ENCODE results near the gene ENOSF1. TPM values are rescaled to one million over a fixed set of nuclear protein-coding genes. Genes with fewer than 3 reads are reported as not detected.
A peak's percentile ranks its signal among the peaks of the same experiment; 100 is the strongest.

ENOSF1 gene
- total RNA-seq, 1 donor from 2014 or later, result 24.4 TPM

DNA sequence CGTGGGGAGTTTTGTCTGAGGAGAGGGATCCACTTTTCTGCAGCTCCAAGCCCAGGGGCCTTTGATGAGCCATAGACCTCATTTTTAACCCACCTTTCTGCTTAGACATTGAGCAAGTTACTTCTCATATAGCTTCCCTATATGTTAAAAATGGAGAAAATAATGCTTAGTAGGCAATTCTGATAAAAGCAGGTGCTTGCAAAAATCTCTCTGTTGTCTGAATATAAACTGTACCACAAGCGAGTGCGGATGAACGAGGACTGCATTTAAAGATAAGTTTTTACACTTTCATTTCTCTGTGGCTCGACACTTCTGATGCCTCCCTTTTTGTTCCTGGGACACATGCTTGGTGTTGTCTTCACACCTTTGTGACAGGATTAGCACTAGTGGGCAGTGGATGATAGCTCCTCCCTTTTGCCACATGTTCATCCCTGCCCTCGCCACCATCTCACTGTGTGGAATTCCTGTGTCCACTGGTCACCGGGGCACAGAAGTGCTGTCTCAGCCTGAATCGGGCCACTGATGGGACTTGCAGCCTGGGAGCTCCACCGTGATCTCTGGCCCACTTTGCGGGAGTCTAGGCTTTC is 53.4 kb downstream of the ENOSF1 start:
- no peak for DNase-seq
- Histone ChIP-seq H3K27me3 (ENCODE audit: low read depth) (peaks cover 39% of the 10 kb centered on the region), H3K36me3 (no peaks in the 10 kb centered on the region), H3K4me1 (peaks cover 20% of the 10 kb centered on the region), H3K27ac (replicated peaks) (no peak overlapping the region), H3K4me3 (peak overlapping the region; percentile 73), H3K9me3 (replicated peaks) (no peaks in the 10 kb centered on the region)
- TF ChIP-seq, protein P1, sequence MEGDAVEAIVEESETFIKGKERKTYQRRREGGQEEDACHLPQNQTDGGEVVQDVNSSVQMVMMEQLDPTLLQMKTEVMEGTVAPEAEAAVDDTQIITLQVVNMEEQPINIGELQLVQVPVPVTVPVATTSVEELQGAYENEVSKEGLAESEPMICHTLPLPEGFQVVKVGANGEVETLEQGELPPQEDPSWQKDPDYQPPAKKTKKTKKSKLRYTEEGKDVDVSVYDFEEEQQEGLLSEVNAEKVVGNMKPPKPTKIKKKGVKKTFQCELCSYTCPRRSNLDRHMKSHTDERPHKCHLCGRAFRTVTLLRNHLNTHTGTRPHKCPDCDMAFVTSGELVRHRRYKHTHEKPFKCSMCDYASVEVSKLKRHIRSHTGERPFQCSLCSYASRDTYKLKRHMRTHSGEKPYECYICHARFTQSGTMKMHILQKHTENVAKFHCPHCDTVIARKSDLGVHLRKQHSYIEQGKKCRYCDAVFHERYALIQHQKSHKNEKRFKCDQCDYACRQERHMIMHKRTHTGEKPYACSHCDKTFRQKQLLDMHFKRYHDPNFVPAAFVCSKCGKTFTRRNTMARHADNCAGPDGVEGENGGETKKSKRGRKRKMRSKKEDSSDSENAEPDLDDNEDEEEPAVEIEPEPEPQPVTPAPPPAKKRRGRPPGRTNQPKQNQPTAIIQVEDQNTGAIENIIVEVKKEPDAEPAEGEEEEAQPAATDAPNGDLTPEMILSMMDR (IDR thresholded peaks at IDR 0.05; ENCODE audit: borderline replicate concordance), result no peak
- intact Hi-C loops (cut with micrococcal nuclease), result no loop called here

DNA sequence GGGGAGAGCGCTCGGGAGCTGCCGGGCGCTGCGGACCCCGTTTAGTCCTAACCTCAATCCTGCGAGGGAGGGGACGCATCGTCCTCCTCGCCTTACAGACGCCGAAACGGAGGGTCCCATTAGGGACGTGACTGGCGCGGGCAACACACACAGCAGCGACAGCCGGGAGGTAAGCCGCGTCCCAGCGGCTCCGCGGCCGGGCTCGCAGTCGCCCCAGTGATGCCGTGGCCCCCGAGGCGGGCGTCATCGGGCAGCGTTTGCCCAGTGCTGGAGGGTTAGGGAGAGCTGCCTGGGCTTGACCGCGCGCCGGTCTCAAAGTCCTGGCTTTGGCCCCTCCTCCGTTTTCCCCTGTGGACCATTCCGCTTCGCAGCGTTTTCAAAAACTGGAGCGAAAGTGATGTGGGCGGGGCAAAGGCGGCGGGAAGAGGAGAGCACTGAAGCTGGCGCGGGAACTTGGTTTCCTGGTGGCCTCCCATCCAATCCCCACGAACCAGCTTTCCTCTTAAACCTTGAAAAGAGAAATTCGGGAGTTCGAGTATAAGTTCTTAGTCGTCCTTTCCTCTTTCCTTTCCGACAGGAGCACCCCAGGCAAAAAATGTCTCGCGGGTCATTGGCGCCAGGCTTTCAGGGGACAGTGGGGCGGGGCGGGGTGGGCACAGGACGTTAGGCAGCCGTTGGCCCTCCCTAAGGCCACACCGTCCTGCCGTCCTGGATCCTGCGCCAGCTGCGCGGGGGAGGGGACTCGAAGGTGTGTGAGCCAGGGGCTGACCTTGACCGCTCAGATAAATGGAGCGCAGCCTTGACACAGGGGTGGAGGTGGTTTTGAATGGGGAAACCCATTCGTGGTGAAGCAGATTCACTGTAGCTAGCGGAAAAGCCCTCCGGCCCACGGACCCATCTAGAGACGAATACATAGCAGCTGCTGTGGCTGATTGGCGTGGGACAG is 54.2 kb downstream of the ENOSF1 start:
- Histone ChIP-seq H3K4me3 (peak overlapping the region; percentile 73), H3K27ac (replicated peaks) (peak overlapping the region; percentile 66), H3K9me3 (replicated peaks) (no peaks in the 10 kb centered on the region), H3K4me1 (peaks cover 20% of the 10 kb centered on the region), H3K27me3 (ENCODE audit: low read depth) (peaks cover 46% of the 10 kb centered on the region), H3K36me3 (no peaks in the 10 kb centered on the region)
- intact Hi-C loops (cut with micrococcal nuclease), result no loop called here
- TF ChIP-seq, protein P1 (IDR thresholded peaks at IDR 0.05; ENCODE audit: borderline replicate concordance), result no peak
- peak; percentile 82 for DNase-seq

DNA sequence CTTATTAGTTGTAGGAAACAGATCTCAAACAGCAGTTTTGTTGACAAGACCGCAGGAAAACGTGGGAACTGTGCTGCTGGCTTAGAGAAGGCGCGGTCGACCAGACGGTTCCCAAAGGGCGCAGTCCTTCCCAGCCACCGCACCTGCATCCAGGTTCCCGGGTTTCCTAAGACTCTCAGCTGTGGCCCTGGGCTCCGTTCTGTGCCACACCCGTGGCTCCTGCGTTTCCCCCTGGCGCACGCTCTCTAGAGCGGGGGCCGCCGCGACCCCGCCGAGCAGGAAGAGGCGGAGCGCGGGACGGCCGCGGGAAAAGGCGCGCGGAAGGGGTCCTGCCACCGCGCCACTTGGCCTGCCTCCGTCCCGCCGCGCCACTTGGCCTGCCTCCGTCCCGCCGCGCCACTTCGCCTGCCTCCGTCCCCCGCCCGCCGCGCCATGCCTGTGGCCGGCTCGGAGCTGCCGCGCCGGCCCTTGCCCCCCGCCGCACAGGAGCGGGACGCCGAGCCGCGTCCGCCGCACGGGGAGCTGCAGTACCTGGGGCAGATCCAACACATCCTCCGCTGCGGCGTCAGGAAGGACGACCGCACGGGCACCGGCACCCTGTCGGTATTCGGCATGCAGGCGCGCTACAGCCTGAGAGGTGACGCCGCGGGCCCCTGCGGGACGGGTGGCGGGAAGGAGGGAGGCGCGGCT is 55.0 kb downstream of the ENOSF1 start, which contains the start of gene TYMS:
TYMS (plus strand) TSS at position 343 of the 690 bp plus-strand sequence; CDS start at position 433, 90 bp downstream.
- intact Hi-C loops (cut with micrococcal nuclease), result no loop called here
- Histone ChIP-seq H3K27me3 (ENCODE audit: low read depth) (peaks cover 46% of the 10 kb centered on the region), H3K4me1 (peaks cover 20% of the 10 kb centered on the region), H3K9me3 (replicated peaks) (no peaks in the 10 kb centered on the region), H3K4me3 (peak within 1 kb of the TSS; percentile 73), H3K36me3 (no peaks in the 10 kb centered on the region), H3K27ac (replicated peaks) (peak within 1 kb of the TSS; percentile 66)
- peak; percentile 21 for DNase-seq
- TF ChIP-seq, protein P1 (IDR thresholded peaks at IDR 0.05; ENCODE audit: borderline replicate concordance), result peak; percentile 33

DNA sequence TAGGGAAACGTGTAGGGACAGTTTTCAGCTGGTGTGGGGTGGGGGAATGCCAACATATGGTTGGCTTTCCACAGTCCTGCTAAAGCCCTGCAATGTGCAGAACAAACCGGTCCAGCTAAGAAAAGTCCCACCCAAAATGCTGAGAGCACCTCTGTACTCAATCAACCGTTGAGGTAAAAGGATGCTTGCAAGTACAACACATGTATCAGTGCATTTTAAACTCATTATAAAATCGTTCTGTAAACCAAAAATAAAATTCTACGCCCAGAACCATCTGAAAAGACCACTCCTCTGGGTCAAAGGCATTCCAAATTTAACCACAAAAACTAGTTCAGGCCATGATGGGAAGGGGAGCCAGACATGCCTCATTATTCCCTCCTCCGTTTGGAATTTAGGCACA is 57.0 kb downstream of the ENOSF1 start:
- Histone ChIP-seq H3K36me3 (no peaks in the 10 kb centered on the region), H3K27ac (replicated peaks) (no peak overlapping the region), H3K4me3 (no peak overlapping the region), H3K27me3 (ENCODE audit: low read depth) (peaks cover 55% of the 10 kb centered on the region), H3K4me1 (peaks cover 20% of the 10 kb centered on the region), H3K9me3 (replicated peaks) (no peaks in the 10 kb centered on the region)
- TF ChIP-seq, protein P1 (IDR thresholded peaks at IDR 0.05; ENCODE audit: borderline replicate concordance), result no peak
- no peak for DNase-seq
- intact Hi-C loops (cut with micrococcal nuclease), result no loop called here

DNA sequence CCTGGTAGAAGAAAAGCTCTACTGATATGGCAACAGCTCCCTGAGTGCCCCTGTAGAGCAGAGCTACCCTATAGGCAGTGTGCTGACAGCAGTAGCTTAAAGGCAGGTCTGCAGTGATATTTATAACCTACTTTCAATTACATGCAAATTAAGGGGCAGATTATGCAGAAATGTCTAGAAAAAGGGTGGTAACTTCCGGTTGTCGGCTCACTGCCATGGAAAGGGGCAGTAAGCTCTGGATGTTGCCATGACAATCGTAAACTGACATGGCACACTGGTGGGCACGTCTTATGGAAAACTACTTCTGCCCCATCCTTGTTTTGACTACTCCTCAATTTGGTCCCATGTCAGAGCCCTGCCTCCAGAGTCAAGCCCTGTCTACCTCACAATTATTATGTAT is 57.8 kb downstream of the ENOSF1 start:
- intact Hi-C loops (cut with micrococcal nuclease), result no loop called here
- H3K36me3 ChIP-seq, result no peaks in the 10 kb centered on the region
- H3K27ac ChIP-seq (replicated peaks), result no peak overlapping the region
- H3K27me3 ChIP-seq (ENCODE audit: low read depth), result peaks cover 54% of the 10 kb centered on the region
- no peak overlapping the region for H3K4me3 ChIP-seq
- DNase-seq, result no peak
- peaks cover 20% of the 10 kb centered on the region for H3K4me1 ChIP-seq
- TF ChIP-seq, protein P1 (IDR thresholded peaks at IDR 0.05; ENCODE audit: borderline replicate concordance), result no peak
- no peaks in the 10 kb centered on the region for H3K9me3 ChIP-seq (replicated peaks)
